HG03280 (cell line): ENCODE data around the gene HGFAC.

ENCODE experiments used
- ATAC-seq: cut with Tn5 transposase; IDR thresholded peaks from one replicate; pipeline ENCODE4 v1.9.1; 2021; ENCODE audit warnings: mild to moderate bottlenecking, moderate library complexity; ENCODE audit not compliant: unreplicated experiment

Gene HGFAC

GRCh38 chr4:3441501-3442459, at the start of gene HGFAC:
Gene HGFAC, plus strand, starts transcription at chr4:3441968. Its CDS starts 34 bp downstream, at chr4:3442002.
- ATAC-seq, result no peak

GRCh38 chr4:3392321-3392720, 49.4 kb upstream of the HGFAC start:
- no peak for ATAC-seq

GRCh38 chr4:3393171-3393570, 48.6 kb upstream of the HGFAC start:
- no peak for ATAC-seq

- ATAC-seq, result no peak
These were observed 45.2 kb upstream of the HGFAC start for GRCh38 chr4:3396600-3396999.

GRCh38 chr4:3397128-3397527, 44.6 kb upstream of the HGFAC start:
- ATAC-seq, result no peak

GRCh38 chr4:3399277-3400194, 42.2 kb upstream of the HGFAC start:
- no peak for ATAC-seq

GRCh38 chr4:3401436-3402171, 40.2 kb upstream of the HGFAC start:
- no peak for ATAC-seq

- ATAC-seq, result no peak
These were observed 39.0 kb upstream of the HGFAC start for GRCh38 chr4:3402491-3403347.

GRCh38 chr4:3403348-3403906, 38.3 kb upstream of the HGFAC start:
- ATAC-seq, result no peak

GRCh38 chr4:3404546-3404945, 37.2 kb upstream of the HGFAC start:
- ATAC-seq, result no peak

GRCh38 chr4:3405176-3405575, 36.6 kb upstream of the HGFAC start:
- no peak for ATAC-seq

- ATAC-seq, result no peak
These were observed 35.7 kb upstream of the HGFAC start for GRCh38 chr4:3406021-3406420.

- ATAC-seq, result no peak
These were observed 35.3 kb upstream of the HGFAC start for GRCh38 chr4:3406431-3406830.

- ATAC-seq, result no peak
These were observed 34.5 kb upstream of the HGFAC start for GRCh38 chr4:3407171-3407771.

- ATAC-seq, result no peak
These were observed 33.6 kb upstream of the HGFAC start for GRCh38 chr4:3407930-3408792.

- no peak for ATAC-seq
These were observed 32.9 kb upstream of the HGFAC start for GRCh38 chr4:3408793-3409330.

- no peak for ATAC-seq
These were observed 32.1 kb upstream of the HGFAC start for GRCh38 chr4:3409571-3410091.
